Measurements from ENCODE around the gene WDR88. TPM values are rescaled to one million over a fixed set of nuclear protein-coding genes. Genes with fewer than 3 reads are reported as not detected.

Gene WDR88
- total and polyA plus RNA-seq, 2 of the 8 experiments (the other 6 are each of a cell fraction or from before 2014, with no cell fraction given) = not detected

DNA sequence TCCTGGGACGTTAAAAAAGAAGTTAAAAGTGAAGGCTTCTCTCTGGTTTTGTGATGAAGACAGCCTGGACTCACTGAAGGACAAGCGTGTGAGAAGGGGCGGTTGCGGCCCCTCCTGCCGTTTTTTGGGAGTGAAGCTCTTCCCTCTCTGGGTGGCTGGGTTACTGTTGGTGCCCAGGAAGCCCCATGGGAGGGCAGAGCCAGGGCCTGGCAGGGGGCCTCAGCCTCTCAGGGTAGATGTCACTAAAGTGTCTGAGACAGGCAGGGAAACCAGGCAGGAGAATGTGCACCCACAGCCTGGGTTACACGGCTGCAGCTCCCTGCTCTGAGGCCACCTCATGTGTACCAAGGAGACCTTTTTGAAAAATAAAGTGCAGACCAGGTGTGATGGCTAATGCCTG lies 1.5 kb upstream of the WDR88 start:
- no peak overlapping the region for H4K5ac ChIP-seq (ENCODE audit: insufficient read length, low read depth, low read length)
- H3K4ac ChIP-seq (replicated peaks; ENCODE audit: insufficient read length, low read depth, low read length) = no peak overlapping the region
- peaks cover 0 to 5% (median 0%) of the 10 kb centered on the region in 4 experiments; a peak in 3 of 8 replicates for H3K36me3 ChIP-seq (ENCODE audit: control insufficient read depth in 2 of 4, insufficient read depth in 4 of 4, low read length in 3 of 4)
- ChIA-PET CTCF (ENCODE audit: partially characterized antibody) (no interaction called here), POLR2A (ENCODE audit: partially characterized antibody) (interaction anchor here (0.6 kb wide), 2 partner anchors 67 to 275 kb away, joined by 4 read pairs; no protein-coding TSS in a partner anchor)
- no peak overlapping the region for H2AFZ ChIP-seq (ENCODE audit: low read length)
- no peaks in the 10 kb centered on the region for H4K20me1 ChIP-seq (replicated peaks in 1 of 2; ENCODE audit: control insufficient read depth in 1 of 2, insufficient read depth in 2 of 2, low read length in 2 of 2)
- no peak overlapping the region for H3K14ac ChIP-seq (ENCODE audit: insufficient read length)
- H3K79me1 ChIP-seq (ENCODE audit: low read depth, low read length) = no peaks in the 10 kb centered on the region
- no peak overlapping the region for H3K27ac ChIP-seq (ENCODE audit: low read depth, low read length)
- H2AK5ac ChIP-seq (ENCODE audit: low read depth, low read length) = no peak overlapping the region
- H3K4me2 ChIP-seq (ENCODE audit: insufficient read depth in 1 of 2, low read depth in 2 of 2, low read length in 2 of 2) = no peak overlapping the region
- no peak overlapping the region for H3K23ac ChIP-seq (ENCODE audit: insufficient read length)
- WGBS, 2 experiments (ENCODE audit: extremely low coverage in 1 of 2, insufficient coverage in 1 of 2, insufficient read length in 1 of 2, insufficient replicate concordance in 2 of 2, low coverage in 1 of 2, low lambda C conversion rate in 2 of 2, missing lambda C conversion rate in 1 of 2) = 89% methylated on average over 6 of the region's 6 CpGs; no CpG with 5 or more reads in 1 of the 2 experiments
- no peaks in the 10 kb centered on the region for H3K9me3 ChIP-seq (ENCODE audit: insufficient read depth in 2 of 2, low read depth in 1 of 2, low read length in 1 of 2)
- no peak overlapping the region for H2BK5ac ChIP-seq (ENCODE audit: low read depth, low read length)
- H3K27me3 ChIP-seq (replicated peaks in 1 of 4; ENCODE audit: control insufficient read depth in 3 of 4, extremely low read depth in 1 of 4, insufficient read depth in 3 of 4, low read length in 3 of 4) = no peaks in the 10 kb centered on the region
- no peaks in the 10 kb centered on the region for H3K79me2 ChIP-seq (ENCODE audit: control insufficient read depth in 1 of 2, insufficient read depth in 2 of 2, low read length in 2 of 2)
- no peak overlapping the region for H3K9ac ChIP-seq (replicated peaks in 1 of 4; ENCODE audit: extremely low read depth in 1 of 4, low read depth in 3 of 4, low read length in 3 of 4)
- no peak overlapping the region for H4K91ac ChIP-seq (replicated peaks; ENCODE audit: insufficient read length, low read length)
- no peak overlapping the region for H2BK15ac ChIP-seq (ENCODE audit: low read length)
- H4K8ac ChIP-seq (ENCODE audit: extremely low read depth, insufficient read depth, low read length) = no peak overlapping the region
- H3K4me3 ChIP-seq (ENCODE audit: extremely low read depth in 1 of 4, insufficient read depth in 2 of 4, low read depth in 3 of 4, low read length in 4 of 4) = no peak overlapping the region
- no peak overlapping the region for H3K18ac ChIP-seq (ENCODE audit: extremely low read depth, low read length)
- no peak for FAIRE-seq
- no peak for DNase-seq (ENCODE audit: low read depth in 1 of 2, low spot score in 2 of 2)
- no peak overlapping the region for H3K56ac ChIP-seq (replicated peaks; ENCODE audit: insufficient read length, low read depth, low read length)
- H3K4me1 ChIP-seq (replicated peaks in 1 of 4; ENCODE audit: control insufficient read depth in 3 of 4, insufficient read depth in 4 of 4, low read length in 3 of 4) = peaks cover 0 to 3% (median 0%) of the 10 kb centered on the region in 4 experiments; a peak in 1 of 7 replicates
- H2BK120ac ChIP-seq (replicated peaks; ENCODE audit: low read depth, low read length) = no peak overlapping the region
- H2BK12ac ChIP-seq (ENCODE audit: low read depth, low read length) = no peak overlapping the region
- H2BK20ac ChIP-seq (ENCODE audit: low read length) = no peak overlapping the region
- no peaks in the 10 kb centered on the region for H3K23me2 ChIP-seq (ENCODE audit: low read depth, low read length)
- TF ChIP-seq CREB1 (IDR thresholded peaks at IDR 0.05) = no peak
- TF ChIP-seq, protein P1, sequence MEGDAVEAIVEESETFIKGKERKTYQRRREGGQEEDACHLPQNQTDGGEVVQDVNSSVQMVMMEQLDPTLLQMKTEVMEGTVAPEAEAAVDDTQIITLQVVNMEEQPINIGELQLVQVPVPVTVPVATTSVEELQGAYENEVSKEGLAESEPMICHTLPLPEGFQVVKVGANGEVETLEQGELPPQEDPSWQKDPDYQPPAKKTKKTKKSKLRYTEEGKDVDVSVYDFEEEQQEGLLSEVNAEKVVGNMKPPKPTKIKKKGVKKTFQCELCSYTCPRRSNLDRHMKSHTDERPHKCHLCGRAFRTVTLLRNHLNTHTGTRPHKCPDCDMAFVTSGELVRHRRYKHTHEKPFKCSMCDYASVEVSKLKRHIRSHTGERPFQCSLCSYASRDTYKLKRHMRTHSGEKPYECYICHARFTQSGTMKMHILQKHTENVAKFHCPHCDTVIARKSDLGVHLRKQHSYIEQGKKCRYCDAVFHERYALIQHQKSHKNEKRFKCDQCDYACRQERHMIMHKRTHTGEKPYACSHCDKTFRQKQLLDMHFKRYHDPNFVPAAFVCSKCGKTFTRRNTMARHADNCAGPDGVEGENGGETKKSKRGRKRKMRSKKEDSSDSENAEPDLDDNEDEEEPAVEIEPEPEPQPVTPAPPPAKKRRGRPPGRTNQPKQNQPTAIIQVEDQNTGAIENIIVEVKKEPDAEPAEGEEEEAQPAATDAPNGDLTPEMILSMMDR (IDR thresholded peaks at IDR 0.05; ENCODE audit: control extremely low read depth in 1 of 3, insufficient read depth in 1 of 3, low read depth in 1 of 3, low read length in 3 of 3) = no peak
- no peak for TF ChIP-seq HDAC2 (IDR thresholded peaks at IDR 0.05; ENCODE audit: borderline replicate concordance in 1 of 2, low read depth in 2 of 2, low read length in 2 of 2)
- TF ChIP-seq POU5F1 (IDR thresholded peaks at IDR 0.05; ENCODE audit: low read depth, low read length) = no peak

Measured in H1 (cell line).